GM18499 (cell line): Measurements from ENCODE around the gene FAM185A.
"Not testable (repeated sequence)": the region's sequence is repeated elsewhere in the genome, so short reads cannot be mapped to it uniquely, and the experiment has no call there.

Experiments used
- ATAC-seq: cut with Tn5 transposase; IDR thresholded peaks from one replicate; pipeline ENCODE4 v1.9.1; 2021; ENCODE audit warnings: moderate number of reproducible peaks; ENCODE audit not compliant: insufficient read depth, unreplicated experiment

FAM185A gene

DNA sequence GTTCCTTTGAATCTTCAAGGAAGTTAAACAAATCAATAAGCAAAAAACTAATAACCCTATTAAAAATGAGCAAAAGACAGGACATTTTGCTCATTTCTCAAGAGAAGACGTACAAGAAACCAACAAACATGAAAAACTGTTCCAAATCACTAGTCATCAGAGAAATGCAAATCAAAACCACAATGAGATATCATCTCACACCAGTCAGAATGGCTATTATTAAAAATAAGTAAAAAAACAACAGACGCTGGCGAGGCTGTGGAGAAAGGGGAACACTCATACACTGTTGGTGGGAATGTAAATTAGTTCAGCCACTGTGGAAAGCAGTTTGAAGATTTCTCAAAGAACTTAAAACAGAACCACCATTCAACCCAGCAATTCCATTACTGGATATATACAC, 21.7 kb downstream of the FAM185A start:
- ATAC-seq, result not testable (repeated sequence)

DNA sequence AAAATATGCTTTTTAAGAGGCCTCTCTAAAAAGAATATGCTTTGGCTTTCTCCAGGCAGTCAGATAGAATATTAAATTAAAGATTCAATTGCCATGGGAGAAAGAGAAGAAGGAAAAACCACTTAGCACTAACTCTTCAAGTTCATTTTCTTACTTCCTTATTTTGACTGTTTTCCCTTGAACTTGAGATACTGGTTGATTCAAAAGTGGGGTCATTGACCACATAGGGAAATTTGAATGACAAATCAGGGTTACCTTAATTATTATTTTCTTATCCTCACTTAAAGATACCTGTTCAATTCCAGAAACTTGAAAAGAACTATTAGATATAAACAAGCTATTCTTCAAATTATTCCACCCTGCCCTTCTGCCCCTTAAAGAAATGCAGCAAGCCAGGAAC, 27.4 kb downstream of the FAM185A start:
- not testable (repeated sequence) for ATAC-seq

DNA sequence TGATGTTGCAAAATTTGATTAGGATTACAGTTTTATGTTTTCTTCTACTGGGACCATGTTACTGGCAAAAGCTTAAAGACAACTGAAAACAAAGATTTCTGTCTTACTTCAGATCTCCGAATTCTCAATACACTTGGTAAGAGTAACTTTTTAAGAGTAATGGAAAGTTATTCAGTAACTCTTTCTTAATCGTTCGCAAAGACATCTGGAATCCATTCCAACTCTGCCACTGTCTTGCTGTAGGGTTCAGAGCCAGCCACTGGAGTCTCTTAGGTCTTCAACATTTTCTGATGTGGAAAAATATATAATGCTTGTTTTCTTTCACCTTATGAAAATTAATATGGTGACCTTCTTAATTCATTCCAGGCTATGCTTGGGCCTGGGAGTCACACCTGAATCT, 29.9 kb downstream of the FAM185A start:
- not testable (repeated sequence) for ATAC-seq

DNA sequence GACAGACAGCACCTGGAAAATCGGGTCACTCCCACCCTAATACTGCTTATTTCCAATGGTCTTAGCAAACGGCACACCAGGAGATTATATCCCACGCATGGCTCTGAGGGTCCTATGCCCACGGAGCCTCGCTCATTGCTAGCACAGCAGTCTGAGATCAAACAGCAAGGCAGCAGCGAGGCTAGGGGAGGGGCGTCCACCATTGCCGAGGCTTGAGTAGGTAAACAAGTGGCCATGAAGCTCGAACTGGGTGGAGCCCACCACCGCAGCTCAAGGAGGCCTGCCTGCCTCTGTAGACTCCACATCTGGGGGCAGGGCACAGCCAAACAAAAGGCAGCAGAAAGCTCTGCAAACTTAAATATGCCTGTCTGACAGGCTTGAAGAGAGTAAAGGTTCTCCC, 32.1 kb downstream of the FAM185A start:
- ATAC-seq, result not testable (repeated sequence)

DNA sequence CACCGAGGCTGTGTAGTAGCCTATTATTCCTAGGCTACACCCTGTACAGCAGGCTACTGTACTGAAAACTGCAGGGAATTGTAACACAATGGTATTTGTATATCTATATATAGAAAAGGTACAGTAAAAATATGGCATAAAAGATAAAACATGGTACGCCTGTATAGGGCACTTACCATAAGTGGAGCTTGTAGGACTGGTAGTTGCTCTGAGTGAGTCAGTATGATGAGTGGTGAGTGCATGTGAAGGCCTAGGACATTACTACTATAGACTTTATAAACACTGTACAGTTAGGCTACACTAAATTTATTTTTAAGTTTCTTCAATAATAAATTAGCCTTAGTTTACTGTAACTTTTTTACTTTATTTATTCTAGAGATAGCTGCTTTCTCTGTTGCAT, 40.0 kb downstream of the FAM185A start:
- ATAC-seq, result not testable (repeated sequence)

DNA sequence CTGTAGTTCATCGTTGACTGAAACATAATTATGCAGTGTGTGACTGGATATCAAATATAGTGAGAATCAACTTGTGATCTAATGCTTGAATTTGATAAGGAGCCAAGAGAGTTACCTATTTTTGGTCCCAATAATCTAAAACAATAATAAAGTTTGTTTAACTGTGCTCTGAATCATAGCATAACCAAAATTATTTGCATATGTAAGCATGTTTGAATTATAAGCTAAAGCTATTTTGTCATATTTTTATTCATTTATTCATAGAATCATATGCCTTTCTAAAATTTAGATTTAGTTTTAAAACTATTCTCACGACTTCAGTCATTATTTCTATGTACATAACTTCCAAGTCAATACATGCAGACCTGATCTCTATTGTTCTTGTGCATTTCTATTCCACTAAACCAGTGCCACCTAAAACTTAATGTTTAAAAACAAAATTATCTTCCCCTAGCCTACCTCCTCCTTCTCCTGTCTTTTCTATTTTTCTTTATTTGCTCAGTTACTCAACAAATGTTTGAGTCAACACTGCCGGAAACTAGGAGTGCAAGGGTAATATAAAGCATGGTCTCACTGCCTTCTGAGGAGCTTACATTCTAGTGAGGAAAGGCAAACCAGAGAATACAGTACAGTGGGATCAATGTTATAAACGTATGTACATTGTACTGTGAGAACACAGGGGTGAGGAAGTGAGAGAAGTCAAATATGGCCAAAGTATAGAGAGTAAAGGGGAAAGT, 41.7 kb downstream of the FAM185A start:
- not testable (repeated sequence) for ATAC-seq

DNA sequence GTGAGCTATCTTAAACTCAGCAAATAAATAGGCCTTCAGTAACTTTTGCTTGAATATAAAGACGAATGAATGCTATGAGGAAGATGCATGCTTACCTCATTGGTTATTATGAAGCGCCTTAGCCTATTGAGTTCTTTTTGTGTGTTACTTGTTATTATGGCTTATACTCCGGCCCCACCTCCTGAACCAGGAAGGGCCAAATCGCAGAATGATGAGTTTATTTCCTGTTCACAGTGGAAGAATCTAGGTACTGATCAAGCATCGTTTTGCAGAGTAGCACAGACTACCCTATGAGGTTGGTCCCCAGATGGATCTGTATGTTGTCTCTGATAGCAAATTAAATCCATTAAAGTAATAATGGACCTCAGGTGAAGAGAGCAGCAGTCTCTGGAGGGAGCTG, 42.6 kb downstream of the FAM185A start:
- not testable (repeated sequence) for ATAC-seq

DNA sequence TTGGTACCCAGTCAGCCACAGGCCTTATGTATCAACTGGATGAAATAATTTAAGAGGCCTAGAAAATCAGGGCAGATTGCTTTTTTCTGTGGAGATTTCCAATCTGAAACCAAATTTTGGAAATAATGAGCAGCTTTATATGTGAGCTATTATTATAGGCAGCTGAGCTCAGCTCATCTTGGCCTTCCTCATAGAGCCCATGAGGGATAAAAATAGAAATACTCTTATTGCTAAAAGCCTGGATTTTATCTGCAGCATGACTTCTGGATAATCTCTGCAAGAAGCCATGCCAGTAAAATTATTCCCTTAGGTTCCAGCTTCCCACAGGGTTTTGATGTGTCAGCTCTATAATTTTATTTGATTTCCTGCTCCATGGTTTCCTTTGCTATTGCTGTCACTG, 43.0 kb downstream of the FAM185A start:
- ATAC-seq, result not testable (repeated sequence)

DNA sequence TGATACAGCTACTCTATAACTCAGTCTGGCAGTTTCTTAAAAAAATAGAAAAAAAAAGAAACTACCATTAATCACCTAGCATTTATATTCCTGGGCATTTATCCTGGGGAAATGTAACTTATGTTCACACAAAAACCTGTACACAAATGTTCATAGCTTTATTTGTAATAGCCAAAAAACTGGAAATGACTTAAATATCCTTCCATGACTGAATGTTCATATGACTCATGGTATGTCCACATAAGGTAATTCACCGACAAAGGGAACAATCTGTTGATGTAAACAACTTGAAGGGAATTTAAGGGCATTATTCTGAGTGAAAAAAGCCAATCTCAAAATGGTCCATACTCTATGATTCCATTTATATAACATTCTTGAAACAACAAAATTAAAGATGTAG, 45.8 kb downstream of the FAM185A start:
- ATAC-seq, result not testable (repeated sequence)

DNA sequence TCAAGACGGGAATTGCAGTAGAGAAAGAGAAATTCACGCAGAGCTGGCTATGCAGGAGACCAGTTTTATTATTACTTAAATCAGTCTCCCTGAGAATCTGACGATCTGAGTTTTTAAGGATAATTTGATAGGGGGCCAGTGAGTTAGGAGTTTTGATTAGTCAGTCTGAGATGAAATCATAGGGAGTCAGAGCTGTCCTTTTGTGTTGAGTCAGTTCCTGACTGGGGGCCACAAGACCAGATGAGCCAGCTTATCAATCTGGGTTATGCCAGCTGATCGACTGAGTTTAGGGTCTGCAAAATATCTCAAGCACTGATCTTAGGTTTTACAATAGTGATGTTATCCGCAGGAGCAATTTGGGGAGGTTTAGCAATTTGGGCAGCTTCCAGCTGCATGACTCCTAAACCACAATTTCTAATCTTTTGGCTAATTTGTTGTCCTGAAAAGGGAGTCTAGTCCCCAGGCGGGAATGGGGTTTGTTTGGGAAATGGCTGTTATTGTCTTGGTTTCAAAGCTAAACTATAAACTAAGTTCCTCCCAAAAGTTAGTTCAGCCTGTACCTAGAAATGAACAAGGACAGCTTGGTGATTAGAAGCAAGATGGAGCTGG, 47.3 kb downstream of the FAM185A start:
- ATAC-seq, result not testable (repeated sequence)

DNA sequence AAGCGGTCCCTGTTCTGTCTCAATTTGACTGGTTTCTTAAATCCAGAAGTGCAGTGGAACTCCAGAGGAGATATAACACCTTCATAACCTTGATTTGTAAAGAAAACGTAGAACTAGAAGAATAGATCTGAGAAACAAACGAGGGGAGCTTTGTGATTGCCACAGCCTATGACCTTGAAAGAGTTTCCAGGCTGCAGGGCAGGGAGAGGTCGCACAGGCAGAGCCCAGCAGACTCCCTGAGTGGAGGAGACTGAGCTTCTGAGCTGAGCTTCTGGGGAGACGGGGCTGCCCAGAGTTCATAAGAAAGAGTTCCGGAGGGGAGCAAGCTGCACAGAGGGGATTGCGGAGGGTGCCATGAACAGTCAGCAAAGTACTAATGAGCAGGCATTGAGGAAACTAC, 57.8 kb downstream of the FAM185A start:
- no peak for ATAC-seq

DNA sequence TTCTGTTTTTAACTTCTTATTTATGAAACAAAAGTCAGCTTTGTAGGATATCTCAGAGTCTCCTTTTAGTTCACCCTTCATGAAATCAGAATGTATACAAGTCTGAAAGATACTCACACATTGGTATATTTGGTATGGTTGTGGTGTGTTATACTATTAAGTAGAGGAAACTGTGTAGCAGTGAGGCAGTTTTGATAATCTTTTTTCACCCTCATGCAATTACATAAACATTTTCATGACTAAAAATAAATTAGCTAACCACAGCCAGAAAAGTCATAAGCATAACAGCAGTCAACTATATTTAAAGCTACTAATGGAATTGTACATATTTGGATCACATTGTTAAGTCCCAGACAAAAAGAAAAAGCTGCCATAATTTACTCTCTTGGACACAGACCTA, 62.1 kb downstream of the FAM185A start:
- ATAC-seq, result no peak

DNA sequence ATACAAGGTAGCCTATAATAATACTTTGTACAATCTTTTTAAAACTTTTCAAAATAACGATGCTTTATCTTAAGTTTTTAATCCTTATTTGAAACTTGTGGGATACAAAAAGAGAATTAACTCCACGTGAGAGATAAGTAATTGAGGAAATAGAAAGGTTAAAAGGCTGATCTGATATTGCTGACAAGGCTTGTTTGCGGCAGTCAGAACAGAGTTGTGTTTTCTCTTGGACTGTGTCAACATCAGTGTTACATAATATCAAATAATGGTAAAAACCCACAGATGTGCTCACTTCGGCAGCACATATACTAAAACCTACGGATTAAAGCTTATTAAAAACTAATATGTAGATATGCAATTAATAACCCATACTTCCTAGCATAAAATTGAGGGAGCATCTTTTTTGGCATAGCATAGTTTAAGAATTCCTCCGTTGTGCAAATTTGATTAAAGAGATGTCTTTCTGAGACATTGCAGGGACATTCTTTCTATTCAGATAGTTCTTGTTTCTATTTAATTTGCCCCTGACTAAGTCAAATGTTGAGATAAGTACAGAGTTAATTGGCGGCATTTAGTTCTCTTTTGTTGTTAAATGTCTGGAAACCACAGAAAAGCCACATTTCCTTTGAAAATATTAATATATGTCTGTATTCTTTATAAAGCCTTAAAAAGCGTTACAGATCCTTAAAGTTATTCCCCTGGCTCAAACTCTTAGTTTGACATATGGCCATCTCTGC, 63.3 kb downstream of the FAM185A start:
- no peak for ATAC-seq

DNA sequence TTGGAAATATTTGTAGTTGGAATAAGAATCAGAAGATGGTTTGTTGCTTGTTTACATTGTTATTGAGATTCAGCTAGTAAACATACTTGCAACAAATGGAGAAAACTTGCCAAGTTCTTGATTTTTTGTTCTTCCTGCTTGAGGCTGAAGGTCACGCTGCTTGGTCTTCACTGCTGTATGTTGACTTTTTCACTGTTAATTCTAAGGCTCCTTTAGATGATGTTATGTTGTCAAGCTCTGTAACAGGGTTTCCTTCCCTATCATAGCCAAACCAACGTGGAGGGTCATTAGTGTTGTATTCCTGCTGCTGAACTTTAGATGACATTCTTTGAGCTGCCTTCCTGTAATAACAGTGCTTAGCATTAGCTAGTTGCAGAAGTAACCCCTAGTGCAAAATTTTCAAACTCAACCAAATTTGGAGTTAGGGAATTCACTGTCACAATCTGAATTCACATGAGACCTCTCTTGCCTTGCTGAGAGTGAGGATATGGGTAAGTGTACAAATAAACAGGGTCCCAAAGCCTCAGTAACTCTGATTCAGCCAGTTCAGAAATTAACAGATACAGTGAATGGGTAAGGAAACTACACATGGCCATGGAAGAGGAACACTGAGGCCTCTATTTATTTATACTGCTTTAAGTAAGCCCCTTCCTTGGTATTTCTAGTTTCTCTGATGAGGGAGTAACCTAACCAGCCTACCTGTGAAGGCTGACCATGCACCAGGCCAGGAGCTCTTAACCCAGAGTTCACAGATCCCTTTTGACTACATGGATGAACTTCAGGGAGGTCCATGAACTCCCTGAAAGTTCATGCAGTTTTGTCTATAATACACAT, 64.6 kb downstream of the FAM185A start:
- ATAC-seq, result no peak

DNA sequence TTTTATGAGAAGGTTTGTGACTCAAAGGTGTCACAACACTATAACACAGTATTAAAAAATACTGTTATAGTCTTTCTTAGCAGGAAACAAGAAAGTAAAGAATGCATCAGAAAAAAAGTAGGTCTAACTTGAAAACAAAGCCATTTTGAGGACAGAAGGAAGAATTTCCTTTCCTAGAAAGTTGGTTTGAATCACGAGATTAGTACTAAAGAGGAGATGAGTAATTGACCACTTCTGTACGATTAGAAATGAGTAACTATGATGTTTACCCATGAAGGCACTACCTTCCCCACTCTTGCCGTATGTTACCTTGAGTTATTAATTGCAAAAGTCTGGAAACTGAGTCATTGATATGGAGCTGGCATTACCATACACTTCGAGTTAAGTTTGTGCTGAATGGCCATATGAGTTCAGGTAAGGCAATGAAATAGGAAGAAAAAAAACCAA, 65.2 kb downstream of the FAM185A start:
- no peak for ATAC-seq

DNA sequence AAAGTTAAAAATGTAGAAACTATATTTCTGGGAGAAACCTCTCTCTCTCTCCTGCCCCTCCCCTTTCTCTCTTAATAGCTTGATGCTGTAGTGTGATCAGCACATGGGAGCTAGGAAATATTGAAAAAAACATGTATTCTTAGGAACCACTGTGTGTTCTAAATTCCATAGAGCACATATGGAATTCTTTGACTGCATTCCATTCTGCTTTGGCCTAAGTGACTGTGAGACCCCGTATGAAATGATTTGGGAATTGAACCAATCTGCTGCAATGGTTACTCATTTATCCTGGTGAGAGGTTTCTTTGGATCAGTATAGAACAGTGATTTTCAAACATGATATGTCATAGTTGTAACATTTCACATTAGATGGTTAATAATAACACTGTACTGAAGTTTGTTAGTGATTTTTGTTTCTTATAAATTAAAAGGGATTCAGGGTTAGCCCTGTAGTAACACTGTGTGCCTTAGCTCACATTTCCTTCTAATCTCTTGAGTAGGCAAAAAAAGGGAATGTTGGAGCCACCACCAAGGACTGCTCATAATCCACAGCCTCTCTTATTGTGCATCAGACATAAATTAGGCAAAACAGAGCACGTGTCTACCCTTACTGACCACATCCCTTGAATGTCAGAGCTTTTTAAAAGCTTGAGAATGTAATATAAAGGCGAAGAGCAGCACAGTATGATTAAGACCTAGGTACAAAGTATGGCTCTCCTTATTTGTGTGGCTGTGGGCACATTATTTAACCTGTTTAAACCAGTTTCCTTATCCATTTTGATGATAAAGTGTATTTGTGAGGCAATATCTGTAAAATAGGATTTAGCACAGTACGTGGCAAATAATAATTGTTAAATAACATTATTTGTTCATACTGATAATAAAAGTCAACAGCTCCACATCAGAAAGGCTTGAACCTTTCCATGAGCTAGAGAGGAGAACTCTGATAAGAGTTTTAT, 69.1 kb downstream of the FAM185A start:
- ATAC-seq, result no peak

DNA sequence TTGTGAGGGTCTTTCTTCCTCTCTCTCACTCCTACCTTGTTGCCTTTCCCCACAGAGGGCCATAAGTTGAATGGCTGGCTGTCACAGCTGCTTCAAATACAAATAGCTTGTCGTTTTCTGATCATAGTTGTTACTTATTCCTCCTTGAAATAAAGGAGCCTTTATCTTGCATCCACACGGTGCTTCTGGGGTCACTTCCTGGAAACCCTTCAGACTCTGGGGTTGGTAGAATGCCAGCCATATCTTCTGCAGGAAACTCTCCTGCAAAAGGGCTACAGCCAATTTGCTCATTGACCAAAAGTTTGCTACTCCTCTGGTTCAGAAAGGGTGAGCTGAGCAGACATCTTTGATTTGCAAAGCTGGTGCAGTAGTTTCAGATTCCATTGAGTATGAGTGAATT, 70.4 kb downstream of the FAM185A start:
- no peak for ATAC-seq

DNA sequence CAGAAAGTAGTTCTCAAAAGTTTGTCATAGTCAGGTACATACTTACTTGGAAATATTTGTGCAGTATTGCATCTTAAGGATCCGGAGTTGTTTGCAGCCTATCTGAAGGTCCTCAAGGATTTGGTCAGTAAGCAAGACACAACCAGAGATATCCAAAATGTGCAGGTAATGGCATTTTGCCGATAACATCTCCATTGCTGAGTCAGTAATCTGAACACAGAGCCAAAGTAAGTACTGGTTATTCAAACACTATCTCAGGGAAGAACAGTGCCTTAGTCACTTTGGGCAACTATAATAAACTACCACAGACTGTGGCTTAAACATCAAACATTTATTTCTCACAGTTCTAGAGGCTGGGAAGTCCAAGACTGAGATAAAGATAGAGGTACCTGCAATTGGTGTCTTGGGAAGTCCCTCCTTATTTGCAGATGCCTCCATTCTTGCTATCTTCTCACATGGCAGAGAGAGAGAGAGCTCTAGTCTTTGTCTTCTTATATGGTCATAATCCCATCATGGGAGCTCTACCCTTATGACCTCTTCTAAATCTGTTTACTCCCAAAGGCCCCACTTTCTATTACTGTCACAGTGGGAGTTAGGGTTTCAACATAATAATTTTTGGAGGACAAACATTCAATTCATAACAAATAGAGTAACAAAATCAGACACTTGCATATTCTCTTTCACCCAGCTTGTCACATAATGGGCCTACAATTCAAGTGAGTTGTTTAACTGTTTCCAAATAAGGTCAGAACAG, 73.4 kb downstream of the FAM185A start:
- no peak for ATAC-seq
